ENCODE data around the gene AUTS2. TPM values are rescaled to one million over a fixed set of nuclear protein-coding genes. Genes with fewer than 3 reads are reported as not detected.

AUTS2 gene
- total and polyA plus RNA-seq, 2 of the 8 experiments (the other 6 are each of a cell fraction or from before 2014, with no cell fraction given): 25.9 to 101 TPM

- no peak for TF ChIP-seq NANOG (IDR thresholded peaks at IDR 0.05; ENCODE audit: insufficient read depth, low read depth, low read length, poor library complexity, severe bottlenecking)
- no peak for TF ChIP-seq SRF (IDR thresholded peaks at IDR 0.05; ENCODE audit: low read depth, low read length)
- TF ChIP-seq GABPA (IDR thresholded peaks at IDR 0.05; ENCODE audit: borderline replicate concordance, insufficient read depth, low read length): no peak
- TF ChIP-seq, protein P1, sequence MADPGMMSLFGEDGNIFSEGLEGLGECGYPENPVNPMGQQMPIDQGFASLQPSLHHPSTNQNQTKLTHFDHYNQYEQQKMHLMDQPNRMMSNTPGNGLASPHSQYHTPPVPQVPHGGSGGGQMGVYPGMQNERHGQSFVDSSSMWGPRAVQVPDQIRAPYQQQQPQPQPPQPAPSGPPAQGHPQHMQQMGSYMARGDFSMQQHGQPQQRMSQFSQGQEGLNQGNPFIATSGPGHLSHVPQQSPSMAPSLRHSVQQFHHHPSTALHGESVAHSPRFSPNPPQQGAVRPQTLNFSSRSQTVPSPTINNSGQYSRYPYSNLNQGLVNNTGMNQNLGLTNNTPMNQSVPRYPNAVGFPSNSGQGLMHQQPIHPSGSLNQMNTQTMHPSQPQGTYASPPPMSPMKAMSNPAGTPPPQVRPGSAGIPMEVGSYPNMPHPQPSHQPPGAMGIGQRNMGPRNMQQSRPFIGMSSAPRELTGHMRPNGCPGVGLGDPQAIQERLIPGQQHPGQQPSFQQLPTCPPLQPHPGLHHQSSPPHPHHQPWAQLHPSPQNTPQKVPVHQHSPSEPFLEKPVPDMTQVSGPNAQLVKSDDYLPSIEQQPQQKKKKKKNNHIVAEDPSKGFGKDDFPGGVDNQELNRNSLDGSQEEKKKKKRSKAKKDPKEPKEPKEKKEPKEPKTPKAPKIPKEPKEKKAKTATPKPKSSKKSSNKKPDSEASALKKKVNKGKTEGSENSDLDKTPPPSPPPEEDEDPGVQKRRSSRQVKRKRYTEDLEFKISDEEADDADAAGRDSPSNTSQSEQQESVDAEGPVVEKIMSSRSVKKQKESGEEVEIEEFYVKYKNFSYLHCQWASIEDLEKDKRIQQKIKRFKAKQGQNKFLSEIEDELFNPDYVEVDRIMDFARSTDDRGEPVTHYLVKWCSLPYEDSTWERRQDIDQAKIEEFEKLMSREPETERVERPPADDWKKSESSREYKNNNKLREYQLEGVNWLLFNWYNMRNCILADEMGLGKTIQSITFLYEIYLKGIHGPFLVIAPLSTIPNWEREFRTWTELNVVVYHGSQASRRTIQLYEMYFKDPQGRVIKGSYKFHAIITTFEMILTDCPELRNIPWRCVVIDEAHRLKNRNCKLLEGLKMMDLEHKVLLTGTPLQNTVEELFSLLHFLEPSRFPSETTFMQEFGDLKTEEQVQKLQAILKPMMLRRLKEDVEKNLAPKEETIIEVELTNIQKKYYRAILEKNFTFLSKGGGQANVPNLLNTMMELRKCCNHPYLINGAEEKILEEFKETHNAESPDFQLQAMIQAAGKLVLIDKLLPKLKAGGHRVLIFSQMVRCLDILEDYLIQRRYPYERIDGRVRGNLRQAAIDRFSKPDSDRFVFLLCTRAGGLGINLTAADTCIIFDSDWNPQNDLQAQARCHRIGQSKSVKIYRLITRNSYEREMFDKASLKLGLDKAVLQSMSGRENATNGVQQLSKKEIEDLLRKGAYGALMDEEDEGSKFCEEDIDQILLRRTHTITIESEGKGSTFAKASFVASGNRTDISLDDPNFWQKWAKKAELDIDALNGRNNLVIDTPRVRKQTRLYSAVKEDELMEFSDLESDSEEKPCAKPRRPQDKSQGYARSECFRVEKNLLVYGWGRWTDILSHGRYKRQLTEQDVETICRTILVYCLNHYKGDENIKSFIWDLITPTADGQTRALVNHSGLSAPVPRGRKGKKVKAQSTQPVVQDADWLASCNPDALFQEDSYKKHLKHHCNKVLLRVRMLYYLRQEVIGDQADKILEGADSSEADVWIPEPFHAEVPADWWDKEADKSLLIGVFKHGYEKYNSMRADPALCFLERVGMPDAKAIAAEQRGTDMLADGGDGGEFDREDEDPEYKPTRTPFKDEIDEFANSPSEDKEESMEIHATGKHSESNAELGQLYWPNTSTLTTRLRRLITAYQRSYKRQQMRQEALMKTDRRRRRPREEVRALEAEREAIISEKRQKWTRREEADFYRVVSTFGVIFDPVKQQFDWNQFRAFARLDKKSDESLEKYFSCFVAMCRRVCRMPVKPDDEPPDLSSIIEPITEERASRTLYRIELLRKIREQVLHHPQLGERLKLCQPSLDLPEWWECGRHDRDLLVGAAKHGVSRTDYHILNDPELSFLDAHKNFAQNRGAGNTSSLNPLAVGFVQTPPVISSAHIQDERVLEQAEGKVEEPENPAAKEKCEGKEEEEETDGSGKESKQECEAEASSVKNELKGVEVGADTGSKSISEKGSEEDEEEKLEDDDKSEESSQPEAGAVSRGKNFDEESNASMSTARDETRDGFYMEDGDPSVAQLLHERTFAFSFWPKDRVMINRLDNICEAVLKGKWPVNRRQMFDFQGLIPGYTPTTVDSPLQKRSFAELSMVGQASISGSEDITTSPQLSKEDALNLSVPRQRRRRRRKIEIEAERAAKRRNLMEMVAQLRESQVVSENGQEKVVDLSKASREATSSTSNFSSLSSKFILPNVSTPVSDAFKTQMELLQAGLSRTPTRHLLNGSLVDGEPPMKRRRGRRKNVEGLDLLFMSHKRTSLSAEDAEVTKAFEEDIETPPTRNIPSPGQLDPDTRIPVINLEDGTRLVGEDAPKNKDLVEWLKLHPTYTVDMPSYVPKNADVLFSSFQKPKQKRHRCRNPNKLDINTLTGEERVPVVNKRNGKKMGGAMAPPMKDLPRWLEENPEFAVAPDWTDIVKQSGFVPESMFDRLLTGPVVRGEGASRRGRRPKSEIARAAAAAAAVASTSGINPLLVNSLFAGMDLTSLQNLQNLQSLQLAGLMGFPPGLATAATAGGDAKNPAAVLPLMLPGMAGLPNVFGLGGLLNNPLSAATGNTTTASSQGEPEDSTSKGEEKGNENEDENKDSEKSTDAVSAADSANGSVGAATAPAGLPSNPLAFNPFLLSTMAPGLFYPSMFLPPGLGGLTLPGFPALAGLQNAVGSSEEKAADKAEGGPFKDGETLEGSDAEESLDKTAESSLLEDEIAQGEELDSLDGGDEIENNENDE (IDR thresholded peaks at IDR 0.05; ENCODE audit: insufficient replicate concordance, low read length): no peak
- no peak for TF ChIP-seq NRF1 (IDR thresholded peaks at IDR 0.05; ENCODE audit: low read depth, low read length)
- TF ChIP-seq EP300 (IDR thresholded peaks at IDR 0.05; ENCODE audit: borderline replicate concordance in 1 of 2, low read depth in 2 of 2, low read length in 2 of 2): no peak
- TF ChIP-seq FOSL1 (IDR thresholded peaks at IDR 0.05; ENCODE audit: insufficient read depth, low read depth, low read length): no peak
- TF ChIP-seq RFX5 (IDR thresholded peaks at IDR 0.05; ENCODE audit: borderline replicate concordance, low read depth, low read length): no peak
Observed at GRCh38 chr7:70076325-70076724, 478.1 kb downstream of the AUTS2 start (continued).
